Activated CD4-positive, alpha-beta T cell treated with anti-CD3 and anti-CD28 coated beads, Interleukin-2, amount 10 ng/mL, durations not matched to agents 24 days and 14 days (primary cell): ENCODE results near the gene DNAJC12. TPM values are rescaled to one million over a fixed set of nuclear protein-coding genes. Genes with fewer than 3 reads are reported as not detected.

Source experiments
- total RNA-seq: library from RNA; stranded (reverse); gene quantifications from 2 replicates; pipeline ENCODE4 v1.2.3, GENCODE V29; 2022

The DNAJC12 gene
- total RNA-seq, 1 donor from 2014 or later, result 23.8 TPM

Other genes with a start within 250 kb of the DNAJC12 start
- not detected in 2 replicates for gene CTNNA3, start 142.0 kb downstream of the DNAJC12 start, total RNA-seq
- 27.1 and 27.8 TPM in 2 replicates for gene SIRT1, start 46.5 kb upstream of the DNAJC12 start, total RNA-seq
- 45.2 and 49.1 TPM in 2 replicates for gene HERC4, start 237.1 kb upstream of the DNAJC12 start, total RNA-seq